Loucy (cell line): ENCODE measurements around the gene CENPX.

Experiments used
- EZH2phosphoT487 ChIP-seq: fragments of 200-600 bp; IDR thresholded peaks from 2 replicates; pipeline ENCODE4 v1.6.1; 2018; ENCODE audit warnings: antibody characterized with exemption, mild to moderate bottlenecking, moderate library complexity, borderline replicate concordance
- TF ChIP-seq, protein P1 (sequence below): fragments of 200-600 bp; sonication (generic); conservative IDR thresholded peaks from 2 replicates; pipeline ENCODE4 v1.5.1; 2014; ENCODE audit warnings: mild to moderate bottlenecking, antibody characterized with exemption, low read length

DNA sequence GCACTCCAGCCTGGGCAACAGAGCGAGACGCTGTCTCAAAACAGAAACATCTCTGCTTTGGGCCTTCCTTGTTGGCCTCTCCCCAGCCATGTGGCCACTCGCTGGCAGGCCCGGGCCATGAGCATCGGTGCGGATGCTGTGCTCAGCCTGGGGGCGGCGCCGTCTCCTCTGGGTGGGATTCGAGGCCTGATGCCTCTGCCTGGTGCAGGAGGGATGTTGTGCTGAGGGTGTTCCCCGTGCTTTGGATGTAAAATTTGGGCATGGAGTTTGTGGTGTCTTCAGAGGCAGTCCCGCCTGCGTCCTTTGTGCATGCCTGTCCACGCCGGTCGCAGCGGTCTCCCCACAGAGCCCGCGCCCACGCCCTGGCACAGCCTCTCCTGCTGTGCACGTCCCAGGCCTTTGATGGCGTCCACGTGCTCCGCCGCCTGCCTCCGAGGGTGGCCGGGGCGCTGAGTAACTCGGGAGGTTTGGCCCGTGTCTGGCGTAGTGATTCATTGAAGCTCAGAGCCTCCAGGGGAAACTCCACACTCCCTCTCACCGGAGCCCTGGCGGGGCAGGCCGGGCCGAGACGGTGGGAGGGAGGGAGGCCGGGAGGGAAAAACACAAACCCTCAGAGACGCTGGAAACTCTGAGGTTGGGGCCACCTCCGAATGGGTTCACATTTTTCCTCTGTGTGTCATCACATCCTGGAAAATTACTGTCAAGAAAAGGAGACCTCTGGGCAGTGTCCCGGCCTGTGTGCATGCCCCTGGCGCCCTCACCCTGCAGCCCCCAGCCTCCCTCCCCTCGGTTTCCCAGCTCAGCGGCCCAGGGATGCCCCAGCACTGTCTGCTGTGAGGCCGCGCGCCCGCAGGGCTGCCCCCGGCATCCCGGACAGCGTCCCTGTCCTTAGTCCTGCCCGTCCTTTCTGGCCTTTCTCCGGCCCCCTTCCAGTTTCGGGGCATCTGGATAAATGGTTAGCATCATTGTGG, 19.0 kb downstream of the CENPX start:
- TF ChIP-seq, protein P1, sequence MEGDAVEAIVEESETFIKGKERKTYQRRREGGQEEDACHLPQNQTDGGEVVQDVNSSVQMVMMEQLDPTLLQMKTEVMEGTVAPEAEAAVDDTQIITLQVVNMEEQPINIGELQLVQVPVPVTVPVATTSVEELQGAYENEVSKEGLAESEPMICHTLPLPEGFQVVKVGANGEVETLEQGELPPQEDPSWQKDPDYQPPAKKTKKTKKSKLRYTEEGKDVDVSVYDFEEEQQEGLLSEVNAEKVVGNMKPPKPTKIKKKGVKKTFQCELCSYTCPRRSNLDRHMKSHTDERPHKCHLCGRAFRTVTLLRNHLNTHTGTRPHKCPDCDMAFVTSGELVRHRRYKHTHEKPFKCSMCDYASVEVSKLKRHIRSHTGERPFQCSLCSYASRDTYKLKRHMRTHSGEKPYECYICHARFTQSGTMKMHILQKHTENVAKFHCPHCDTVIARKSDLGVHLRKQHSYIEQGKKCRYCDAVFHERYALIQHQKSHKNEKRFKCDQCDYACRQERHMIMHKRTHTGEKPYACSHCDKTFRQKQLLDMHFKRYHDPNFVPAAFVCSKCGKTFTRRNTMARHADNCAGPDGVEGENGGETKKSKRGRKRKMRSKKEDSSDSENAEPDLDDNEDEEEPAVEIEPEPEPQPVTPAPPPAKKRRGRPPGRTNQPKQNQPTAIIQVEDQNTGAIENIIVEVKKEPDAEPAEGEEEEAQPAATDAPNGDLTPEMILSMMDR, result no peak
- TF ChIP-seq EZH2phosphoT487, result no peak
